ENCODE measurements around the gene ABCG1.

- TF ChIP-seq GATA2 (IDR thresholded peaks at IDR 0.05; ENCODE audit: low read depth, low read length): no peak
- TF ChIP-seq GATA3 (IDR thresholded peaks at IDR 0.05; ENCODE audit: low read depth, low read length): no peak
These were observed 70.0 kb downstream of the ABCG1 start for GRCh38 chr21:42288962-42289361.
